ENCODE data around the gene MBTD1.
"Not testable (repeated sequence)": the region's sequence is repeated elsewhere in the genome, so short reads cannot be mapped to it uniquely, and the experiment has no call there.

DNA sequence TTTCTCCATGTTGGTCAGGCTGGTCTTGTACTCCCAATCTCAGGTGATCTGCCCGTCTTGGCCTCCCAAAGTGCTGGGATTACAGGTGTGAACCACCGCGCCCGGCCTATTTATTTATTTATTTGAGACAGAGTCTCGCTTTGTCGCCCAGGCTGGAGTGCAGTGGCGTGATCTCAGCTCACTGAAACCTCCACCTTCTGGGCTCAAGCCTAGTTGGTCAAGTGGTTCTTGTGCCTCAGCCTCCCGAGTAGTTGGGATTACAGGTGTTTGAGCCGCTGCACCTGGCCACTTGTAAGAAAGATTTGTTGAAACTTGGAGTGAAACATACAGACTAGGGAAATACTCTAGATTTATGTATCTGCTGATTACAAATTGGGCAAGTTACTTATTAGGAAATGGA is 87.8 kb downstream of the MBTD1 start:
- TF ChIP-seq POLR2A (IDR thresholded peaks at IDR 0.05), result not testable (repeated sequence)
- TF ChIP-seq, protein P1, sequence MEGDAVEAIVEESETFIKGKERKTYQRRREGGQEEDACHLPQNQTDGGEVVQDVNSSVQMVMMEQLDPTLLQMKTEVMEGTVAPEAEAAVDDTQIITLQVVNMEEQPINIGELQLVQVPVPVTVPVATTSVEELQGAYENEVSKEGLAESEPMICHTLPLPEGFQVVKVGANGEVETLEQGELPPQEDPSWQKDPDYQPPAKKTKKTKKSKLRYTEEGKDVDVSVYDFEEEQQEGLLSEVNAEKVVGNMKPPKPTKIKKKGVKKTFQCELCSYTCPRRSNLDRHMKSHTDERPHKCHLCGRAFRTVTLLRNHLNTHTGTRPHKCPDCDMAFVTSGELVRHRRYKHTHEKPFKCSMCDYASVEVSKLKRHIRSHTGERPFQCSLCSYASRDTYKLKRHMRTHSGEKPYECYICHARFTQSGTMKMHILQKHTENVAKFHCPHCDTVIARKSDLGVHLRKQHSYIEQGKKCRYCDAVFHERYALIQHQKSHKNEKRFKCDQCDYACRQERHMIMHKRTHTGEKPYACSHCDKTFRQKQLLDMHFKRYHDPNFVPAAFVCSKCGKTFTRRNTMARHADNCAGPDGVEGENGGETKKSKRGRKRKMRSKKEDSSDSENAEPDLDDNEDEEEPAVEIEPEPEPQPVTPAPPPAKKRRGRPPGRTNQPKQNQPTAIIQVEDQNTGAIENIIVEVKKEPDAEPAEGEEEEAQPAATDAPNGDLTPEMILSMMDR (IDR thresholded peaks at IDR 0.05 in 4 of 5, conservative IDR thresholded peaks at IDR 0.05 in 1 of 5), result not testable (repeated sequence)

Measured in gastrocnemius medialis (tissue), 4 donors.